ENCODE data around the gene SCUBE1.

DNA sequence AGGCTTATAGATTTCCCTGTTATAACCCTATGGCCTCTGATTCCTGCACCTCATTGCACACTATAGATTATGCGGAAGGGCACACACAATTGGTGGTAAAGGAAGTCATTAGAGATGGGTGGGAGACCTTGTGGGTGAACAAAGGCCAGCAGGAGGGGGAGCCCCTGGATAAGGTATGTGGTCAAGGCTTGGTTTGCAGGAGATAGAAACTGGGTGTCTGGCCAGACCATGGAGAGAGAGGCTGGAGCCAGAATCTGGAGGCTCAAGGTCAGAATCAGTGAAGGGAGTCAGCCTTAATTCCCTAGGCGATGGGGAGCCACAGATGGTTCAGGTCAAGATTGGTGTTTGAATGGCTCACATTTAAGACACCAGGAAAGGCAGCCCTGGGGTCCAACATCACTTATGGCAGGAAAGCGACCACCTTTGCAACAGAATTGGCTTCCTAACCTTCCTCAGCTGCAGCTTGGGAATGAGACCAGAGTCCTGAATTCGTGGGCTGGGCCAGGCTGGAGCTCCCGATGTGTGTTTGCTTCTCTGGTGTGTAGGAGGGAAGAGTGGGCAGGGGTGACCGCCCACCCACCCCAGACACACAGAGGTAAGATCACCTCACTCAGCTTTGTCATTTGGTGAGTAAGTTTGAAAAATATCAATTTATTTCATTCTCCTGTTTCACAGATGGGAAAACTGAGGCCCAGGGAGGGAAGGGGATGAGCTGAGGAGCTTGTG, 22.7 kb upstream of the SCUBE1 start:
- TF ChIP-seq, protein P1, sequence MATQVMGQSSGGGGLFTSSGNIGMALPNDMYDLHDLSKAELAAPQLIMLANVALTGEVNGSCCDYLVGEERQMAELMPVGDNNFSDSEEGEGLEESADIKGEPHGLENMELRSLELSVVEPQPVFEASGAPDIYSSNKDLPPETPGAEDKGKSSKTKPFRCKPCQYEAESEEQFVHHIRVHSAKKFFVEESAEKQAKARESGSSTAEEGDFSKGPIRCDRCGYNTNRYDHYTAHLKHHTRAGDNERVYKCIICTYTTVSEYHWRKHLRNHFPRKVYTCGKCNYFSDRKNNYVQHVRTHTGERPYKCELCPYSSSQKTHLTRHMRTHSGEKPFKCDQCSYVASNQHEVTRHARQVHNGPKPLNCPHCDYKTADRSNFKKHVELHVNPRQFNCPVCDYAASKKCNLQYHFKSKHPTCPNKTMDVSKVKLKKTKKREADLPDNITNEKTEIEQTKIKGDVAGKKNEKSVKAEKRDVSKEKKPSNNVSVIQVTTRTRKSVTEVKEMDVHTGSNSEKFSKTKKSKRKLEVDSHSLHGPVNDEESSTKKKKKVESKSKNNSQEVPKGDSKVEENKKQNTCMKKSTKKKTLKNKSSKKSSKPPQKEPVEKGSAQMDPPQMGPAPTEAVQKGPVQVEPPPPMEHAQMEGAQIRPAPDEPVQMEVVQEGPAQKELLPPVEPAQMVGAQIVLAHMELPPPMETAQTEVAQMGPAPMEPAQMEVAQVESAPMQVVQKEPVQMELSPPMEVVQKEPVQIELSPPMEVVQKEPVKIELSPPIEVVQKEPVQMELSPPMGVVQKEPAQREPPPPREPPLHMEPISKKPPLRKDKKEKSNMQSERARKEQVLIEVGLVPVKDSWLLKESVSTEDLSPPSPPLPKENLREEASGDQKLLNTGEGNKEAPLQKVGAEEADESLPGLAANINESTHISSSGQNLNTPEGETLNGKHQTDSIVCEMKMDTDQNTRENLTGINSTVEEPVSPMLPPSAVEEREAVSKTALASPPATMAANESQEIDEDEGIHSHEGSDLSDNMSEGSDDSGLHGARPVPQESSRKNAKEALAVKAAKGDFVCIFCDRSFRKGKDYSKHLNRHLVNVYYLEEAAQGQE (IDR thresholded peaks at IDR 0.05; ENCODE audit: low read depth), result no peak
- TF ChIP-seq RAD21 (IDR thresholded peaks at IDR 0.05; ENCODE audit: low read depth) (no peak), TAF1 (IDR thresholded peaks at IDR 0.05; ENCODE audit: low read depth) (no peak), USF1 (IDR thresholded peaks at IDR 0.05) (no peak), EP300 (IDR thresholded peaks at IDR 0.05; ENCODE audit: borderline replicate concordance) (no peak), YY1 (IDR thresholded peaks at IDR 0.05; ENCODE audit: low read depth) (no peak), CREB1 (IDR thresholded peaks at IDR 0.05; ENCODE audit: low read depth) (no peak), CEBPB (IDR thresholded peaks at IDR 0.05) (no peak), EGR1 (IDR thresholded peaks at IDR 0.05) (no peak), NFIC (IDR thresholded peaks at IDR 0.05) (no peak), TCF12 (IDR thresholded peaks at IDR 0.05; ENCODE audit: low read depth) (no peak), TEAD4 (IDR thresholded peaks at IDR 0.05) (no peak), FOXM1 (IDR thresholded peaks at IDR 0.05; ENCODE audit: borderline replicate concordance, low read depth) (no peak)
- TF ChIP-seq, protein P2, sequence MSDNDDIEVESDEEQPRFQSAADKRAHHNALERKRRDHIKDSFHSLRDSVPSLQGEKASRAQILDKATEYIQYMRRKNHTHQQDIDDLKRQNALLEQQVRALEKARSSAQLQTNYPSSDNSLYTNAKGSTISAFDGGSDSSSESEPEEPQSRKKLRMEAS (IDR thresholded peaks at IDR 0.05), result no peak
